HG02885 (cell line): ENCODE data around the gene RMI2.
"Not testable (repeated sequence)": the region's sequence is repeated elsewhere in the genome, so short reads cannot be mapped to it uniquely, and the experiment has no call there.

Experiments
- ATAC-seq: cut with Tn5 transposase; IDR thresholded peaks from one replicate; pipeline ENCODE4 v1.9.1; 2021; ENCODE audit warnings: mild to moderate bottlenecking; ENCODE audit not compliant: unreplicated experiment, poor library complexity

Gene RMI2

DNA sequence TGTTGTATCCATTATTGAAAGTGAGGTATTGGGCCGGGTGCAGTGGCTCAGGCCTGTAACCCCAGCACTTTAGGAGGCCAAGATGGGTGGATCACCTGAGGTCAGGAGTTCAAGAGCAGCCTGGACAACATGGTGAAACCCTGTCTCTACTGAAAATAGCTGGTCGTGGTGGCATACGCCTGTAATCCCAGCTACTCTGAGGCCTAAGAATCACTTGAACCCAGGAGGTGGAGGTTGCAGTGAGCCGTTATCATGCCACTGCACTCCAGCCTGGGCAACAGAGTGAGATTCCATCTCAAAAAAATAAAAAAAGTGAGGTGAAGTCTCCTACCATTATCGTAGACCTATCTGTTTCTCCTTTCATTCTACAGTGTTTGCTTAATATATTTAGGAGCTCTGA lies 33.7 kb downstream of the RMI2 start:
- not testable (repeated sequence) for ATAC-seq

DNA sequence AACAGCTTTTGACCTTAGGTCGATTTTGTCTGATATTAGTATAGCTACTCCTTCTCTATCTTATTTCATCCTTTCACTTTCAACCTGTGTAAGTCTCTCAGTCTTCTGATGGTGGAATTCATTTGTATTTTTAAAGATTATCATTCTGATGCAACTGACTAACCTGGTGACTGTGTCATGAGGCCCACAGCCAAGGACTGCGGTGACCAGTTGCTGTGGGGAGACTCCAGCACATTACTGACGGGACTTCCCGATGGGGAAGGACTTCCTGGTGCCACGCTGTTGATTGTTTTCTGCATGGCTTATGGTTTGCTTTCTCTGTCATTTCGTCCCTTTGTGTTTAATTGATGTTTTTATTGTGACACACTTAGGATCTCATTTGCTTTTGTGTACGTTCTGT lies 34.2 kb downstream of the RMI2 start:
- no peak for ATAC-seq

GRCh38 chr16:11380836-11381235 lies 35.6 kb downstream of the RMI2 start:
- ATAC-seq: no peak

DNA sequence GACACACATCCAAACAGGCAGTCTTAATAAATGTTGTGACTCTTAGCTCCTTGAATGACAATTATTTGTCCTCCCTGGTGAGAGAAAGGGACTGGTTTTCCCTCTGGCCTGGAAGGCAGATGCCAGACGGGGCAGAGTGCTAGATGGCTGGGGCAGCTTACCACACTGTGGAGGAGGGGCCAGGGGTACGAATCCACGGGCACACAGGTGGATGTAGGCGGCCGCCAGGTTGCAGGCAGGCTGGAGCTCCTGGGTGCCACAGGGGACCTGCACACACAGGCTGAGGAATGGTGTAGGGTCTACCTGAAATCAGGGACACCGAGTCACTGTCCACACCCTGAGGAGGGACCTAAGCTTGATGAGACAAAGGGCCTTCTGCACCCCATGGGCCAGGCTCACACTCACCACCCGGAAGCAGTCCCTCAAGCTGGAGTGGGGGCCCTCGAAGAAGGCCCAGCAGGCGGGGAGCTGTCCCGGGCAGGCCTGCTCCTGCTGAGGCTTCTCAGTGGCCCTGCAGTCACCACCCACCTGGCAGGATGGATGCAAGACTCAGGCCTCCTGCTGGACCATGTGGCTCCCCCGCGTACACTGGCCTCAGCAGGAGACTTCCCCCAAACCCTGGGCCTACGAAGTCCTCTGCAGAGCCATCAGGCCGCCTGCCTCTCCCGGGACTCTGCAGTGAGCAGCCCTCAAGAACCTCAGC lies 38.4 kb downstream of the RMI2 start:
- no peak for ATAC-seq

- no peak for ATAC-seq
Measured at GRCh38 chr16:11384184-11384955, 39.1 kb downstream of the RMI2 start.

GRCh38 chr16:11384956-11385586 lies 39.8 kb downstream of the RMI2 start:
- ATAC-seq: no peak

- no peak for ATAC-seq
Measured at GRCh38 chr16:11386054-11386680, 40.9 kb downstream of the RMI2 start.

DNA sequence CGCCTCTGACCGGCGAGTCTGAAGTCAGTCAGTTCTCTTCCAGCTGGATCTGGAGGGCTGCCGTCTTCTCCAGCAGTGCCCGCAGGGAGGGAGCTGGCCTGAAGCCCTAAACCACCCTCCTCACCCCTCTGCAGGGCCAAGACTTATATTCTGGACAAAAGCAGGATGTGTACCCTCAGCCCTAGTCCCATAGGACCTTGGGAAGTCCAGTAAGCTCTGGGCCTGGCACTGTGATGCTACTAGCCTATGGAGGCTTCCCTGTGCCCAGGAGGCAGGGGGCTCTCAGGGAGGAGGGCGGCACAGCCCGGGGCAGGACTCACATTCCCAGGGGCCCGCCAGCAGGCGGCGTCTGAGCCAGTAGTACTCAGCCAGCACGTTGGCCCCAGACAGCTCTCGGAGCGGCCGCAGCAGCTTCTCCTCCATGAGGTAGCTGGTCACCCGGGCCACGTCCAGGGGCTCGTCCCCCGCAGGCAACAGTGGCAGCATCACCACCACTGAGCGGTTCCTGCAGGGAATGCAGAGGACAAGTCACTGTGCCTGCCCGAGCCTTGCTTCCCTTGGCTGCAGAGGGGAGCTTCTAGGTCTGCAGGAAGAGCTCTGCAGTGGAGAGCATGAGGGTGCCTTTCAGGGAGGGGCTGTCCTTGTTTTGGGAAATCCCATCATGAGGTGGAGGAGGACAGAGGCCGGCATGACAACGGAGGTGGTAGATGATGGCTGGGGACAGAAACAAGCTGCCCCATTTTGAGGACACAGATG lies 41.7 kb downstream of the RMI2 start:
- ATAC-seq: no peak

DNA sequence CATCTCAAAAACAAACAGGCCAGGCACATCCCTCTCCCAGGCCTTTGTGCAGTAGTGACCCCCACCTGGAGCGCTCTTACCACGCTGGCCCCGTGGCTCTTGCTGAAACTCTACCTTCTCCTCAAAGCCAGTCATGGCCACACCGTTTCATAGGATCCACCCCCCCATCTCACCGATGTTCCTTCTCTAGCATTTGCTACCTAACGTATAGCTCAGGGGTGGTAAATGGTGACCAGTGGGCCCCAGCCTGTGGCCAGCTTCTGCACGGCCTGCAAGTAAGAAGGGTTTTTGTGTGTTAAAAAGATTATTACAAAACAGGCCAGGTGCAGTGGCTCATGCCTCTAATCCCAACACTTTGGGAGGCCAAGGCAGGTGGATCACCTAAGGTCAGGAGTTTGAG lies 43.8 kb downstream of the RMI2 start:
- ATAC-seq: no peak

- ATAC-seq: no peak
Measured at GRCh38 chr16:11389631-11390565, 44.6 kb downstream of the RMI2 start.

DNA sequence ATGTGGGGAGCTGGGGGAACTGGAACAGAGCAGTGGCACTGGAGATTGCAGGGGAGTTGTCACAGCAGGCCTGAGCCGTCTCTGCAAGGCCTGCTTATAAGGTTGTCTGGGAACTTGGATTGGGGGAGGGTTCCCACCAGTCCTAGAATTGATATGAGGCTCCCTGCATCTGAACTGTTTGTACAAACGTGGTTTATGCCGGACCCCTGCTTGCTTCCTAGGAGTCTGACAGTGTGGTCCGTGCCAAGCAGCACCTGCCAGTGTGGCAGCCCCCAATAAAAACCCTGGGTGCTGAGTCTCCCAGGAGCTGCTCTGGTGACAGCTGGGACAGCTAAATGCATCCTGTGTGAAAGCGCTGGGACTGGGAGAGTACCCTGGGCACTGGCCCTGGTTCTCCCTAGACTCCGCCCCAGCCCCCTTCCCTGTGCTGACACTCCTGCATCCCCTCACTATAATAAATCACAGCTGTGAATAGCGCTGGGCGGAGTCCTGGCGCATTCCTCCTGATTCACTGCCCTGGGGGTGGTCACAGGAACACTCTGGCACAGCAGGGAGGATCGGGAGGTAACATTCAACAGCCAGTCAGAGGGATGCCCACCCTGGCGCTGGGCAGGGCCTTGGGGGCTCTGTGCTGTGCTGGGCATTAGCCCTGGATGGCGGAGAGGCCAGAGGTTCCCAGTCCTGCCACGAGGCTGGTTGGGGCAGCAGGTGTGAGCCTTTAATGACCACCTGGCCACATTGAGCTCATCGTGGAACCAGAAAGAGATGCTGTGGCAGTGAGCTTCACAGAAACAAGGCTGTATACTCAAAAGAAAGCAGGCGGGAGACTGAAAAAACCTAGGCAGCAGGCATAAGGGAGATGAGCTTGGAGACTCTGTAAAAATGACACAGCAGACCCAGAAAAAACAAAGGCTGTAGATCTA lies 45.6 kb downstream of the RMI2 start:
- ATAC-seq: no peak

- no peak for ATAC-seq
Measured at GRCh38 chr16:11391576-11391975, 46.3 kb downstream of the RMI2 start.

DNA sequence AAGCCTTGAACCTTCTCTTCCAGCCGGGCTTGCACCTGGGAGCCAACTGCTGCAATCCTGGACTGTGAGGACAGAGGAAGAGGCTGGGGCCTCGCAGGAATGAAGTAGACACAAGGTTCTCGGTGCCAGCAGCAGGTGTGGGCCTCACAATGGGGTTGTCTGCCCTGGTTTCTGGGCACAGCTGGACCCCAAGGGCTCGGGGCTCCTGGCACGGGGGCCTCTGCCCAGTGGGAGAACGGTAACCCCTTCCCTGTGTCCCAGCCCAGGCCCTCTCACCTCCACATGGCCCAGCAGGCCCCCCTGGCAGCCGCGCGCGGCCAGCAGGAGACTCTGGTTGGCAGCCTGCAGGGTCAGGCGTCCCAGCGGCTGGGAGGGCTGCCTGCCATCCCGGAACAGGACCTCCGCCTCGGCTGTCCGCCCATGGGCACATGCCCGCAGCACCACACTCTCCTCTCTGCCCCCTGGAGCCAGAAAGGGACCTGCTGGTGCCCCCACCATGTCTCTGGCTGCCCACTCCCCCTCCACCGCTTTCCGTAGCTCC lies 46.9 kb downstream of the RMI2 start:
- ATAC-seq: no peak

GRCh38 chr16:11393366-11393765 lies 48.1 kb downstream of the RMI2 start:
- no peak for ATAC-seq

DNA sequence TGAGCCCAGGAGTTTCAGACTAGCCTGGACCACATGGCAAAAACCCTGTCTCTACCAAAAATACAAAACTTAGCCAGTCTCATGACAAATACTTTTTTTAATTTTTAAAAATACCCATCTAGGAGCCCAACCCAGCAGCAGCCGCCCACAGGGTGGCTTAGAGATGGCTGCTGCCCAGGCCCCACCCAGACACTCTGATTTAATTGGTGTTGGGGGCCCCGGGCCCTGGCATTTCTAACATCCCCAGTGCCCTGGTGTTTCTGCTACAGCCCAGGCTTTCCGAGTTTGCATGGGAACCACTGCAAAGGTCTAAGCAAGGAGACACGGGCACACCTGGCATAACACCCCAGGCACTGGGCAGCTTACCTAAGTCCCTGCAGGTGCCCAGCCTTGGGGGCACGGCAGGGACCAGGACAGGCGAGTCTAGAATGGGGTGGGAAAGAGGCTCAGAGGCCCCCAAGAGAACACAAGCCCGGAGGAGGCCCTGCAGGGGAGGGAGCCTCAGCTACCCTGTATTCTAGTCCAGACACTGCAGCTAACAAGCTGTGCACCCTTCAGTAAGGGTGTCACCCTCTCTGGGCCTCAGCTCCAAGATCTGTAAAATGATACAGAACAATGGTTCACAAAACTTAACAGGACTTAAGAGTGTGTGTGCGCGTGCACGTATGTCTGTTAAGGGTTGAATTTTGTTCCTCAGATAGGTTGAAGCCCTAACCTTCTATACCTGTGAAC lies 48.8 kb downstream of the RMI2 start:
- no peak for ATAC-seq

DNA sequence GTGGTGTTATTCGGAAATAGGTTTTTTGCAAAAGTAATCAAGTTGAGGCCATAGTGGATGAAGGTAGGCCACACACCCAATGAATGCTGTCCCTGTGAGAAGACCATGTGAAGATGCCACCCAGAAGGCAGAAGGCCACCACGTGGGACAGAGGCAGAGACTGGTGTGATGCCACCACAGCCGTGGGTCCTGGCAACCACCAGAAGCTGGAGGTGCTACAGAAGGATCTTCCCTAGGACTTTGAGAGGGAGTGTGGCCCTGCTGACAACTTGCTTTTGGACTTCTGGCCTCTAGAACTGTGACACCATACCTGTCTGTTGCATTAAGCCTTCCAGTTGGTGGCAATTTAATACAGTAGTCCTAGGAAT lies 49.3 kb downstream of the RMI2 start:
- no peak for ATAC-seq
